SK-N-SH (cell line): ENCODE results near the gene TLR3.

Experiments used
- RAD21 ChIP-seq: IDR thresholded peaks from 2 replicates; pipeline ENCODE4 v1.6.1; 2012; ENCODE audit warnings: mild to moderate bottlenecking, low read length
- SIN3A ChIP-seq: IDR thresholded peaks from 2 replicates; pipeline ENCODE4 v1.6.1; 2012; ENCODE audit warnings: low read depth, mild to moderate bottlenecking, low read length, moderate library complexity, borderline replicate concordance
- SMC3 ChIP-seq: IDR thresholded peaks from 2 replicates; pipeline ENCODE4 v1.6.1; 2012; ENCODE audit warnings: low read depth, low read length, improper control_type of control experiment
- TF ChIP-seq, protein P1 (sequence below): fragments of 200-600 bp; sonication (generic); IDR thresholded peaks from 2 replicates; pipeline ENCODE4 v1.6.1; 2017; ENCODE audit warnings: antibody characterized with exemption, mild to moderate bottlenecking, moderate library complexity
- TF ChIP-seq, protein P2 (sequence below): IDR thresholded peaks from 2 replicates; pipeline ENCODE4 v1.6.1; 2012; ENCODE audit warnings: mild to moderate bottlenecking, low read depth, low read length, moderate library complexity

DNA sequence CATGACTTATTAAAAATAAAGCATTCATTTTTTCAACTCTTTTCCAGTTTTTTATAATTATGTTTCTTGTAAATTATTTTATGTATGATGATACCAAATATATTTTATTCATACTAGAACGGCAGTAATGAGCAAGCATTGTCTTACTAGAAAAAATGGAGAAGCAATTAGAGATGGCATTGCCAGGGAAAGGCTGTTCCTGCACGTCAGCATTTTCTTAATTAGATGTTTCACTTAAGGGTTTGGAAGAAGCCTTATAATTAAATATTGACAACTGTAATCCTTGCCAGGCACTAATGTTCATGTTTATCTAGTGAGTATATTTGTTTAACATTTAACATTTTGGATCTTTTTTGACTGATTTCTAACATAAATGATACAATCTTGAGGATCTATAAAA, 52.1 kb downstream of the TLR3 start:
- TF ChIP-seq SIN3A (no peak), RAD21 (no peak), SMC3 (no peak)
- TF ChIP-seq, protein P1, sequence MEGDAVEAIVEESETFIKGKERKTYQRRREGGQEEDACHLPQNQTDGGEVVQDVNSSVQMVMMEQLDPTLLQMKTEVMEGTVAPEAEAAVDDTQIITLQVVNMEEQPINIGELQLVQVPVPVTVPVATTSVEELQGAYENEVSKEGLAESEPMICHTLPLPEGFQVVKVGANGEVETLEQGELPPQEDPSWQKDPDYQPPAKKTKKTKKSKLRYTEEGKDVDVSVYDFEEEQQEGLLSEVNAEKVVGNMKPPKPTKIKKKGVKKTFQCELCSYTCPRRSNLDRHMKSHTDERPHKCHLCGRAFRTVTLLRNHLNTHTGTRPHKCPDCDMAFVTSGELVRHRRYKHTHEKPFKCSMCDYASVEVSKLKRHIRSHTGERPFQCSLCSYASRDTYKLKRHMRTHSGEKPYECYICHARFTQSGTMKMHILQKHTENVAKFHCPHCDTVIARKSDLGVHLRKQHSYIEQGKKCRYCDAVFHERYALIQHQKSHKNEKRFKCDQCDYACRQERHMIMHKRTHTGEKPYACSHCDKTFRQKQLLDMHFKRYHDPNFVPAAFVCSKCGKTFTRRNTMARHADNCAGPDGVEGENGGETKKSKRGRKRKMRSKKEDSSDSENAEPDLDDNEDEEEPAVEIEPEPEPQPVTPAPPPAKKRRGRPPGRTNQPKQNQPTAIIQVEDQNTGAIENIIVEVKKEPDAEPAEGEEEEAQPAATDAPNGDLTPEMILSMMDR: no peak
- TF ChIP-seq, protein P2, sequence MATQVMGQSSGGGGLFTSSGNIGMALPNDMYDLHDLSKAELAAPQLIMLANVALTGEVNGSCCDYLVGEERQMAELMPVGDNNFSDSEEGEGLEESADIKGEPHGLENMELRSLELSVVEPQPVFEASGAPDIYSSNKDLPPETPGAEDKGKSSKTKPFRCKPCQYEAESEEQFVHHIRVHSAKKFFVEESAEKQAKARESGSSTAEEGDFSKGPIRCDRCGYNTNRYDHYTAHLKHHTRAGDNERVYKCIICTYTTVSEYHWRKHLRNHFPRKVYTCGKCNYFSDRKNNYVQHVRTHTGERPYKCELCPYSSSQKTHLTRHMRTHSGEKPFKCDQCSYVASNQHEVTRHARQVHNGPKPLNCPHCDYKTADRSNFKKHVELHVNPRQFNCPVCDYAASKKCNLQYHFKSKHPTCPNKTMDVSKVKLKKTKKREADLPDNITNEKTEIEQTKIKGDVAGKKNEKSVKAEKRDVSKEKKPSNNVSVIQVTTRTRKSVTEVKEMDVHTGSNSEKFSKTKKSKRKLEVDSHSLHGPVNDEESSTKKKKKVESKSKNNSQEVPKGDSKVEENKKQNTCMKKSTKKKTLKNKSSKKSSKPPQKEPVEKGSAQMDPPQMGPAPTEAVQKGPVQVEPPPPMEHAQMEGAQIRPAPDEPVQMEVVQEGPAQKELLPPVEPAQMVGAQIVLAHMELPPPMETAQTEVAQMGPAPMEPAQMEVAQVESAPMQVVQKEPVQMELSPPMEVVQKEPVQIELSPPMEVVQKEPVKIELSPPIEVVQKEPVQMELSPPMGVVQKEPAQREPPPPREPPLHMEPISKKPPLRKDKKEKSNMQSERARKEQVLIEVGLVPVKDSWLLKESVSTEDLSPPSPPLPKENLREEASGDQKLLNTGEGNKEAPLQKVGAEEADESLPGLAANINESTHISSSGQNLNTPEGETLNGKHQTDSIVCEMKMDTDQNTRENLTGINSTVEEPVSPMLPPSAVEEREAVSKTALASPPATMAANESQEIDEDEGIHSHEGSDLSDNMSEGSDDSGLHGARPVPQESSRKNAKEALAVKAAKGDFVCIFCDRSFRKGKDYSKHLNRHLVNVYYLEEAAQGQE: no peak
